Endothelial cell of umbilical vein (primary cell): ENCODE results near the gene LENG9. TPM values are rescaled to one million over a fixed set of nuclear protein-coding genes. Genes with fewer than 3 reads are reported as not detected.

Source experiments
- BruUV-seq: library from RNA; stranded (reverse); fragments of 400-500 nt; replicated peaks from 2 replicates; lab custom pipeline; 2021; lab: Mats Ljungman, UMichigan
- CTCF ChIA-PET: fragments of 300-600, 350-600 bp; sonication (Branson Sonifier 250); formaldehyde crosslinking; loops from one replicate; lab custom pipeline; 2021; ENCODE audit warnings: antibody characterized with exemption, inconsistent platforms; lab: Charles Lee
- POLR2A ChIA-PET: fragments of 300-600, 350-600 bp; sonication (Branson Sonifier 250); formaldehyde crosslinking; loops from one replicate; lab custom pipeline; 2021; ENCODE audit warnings: antibody characterized with exemption, inconsistent platforms; lab: Charles Lee
- DNase-seq: peaks from one replicate; pipeline ENCODE4 v3.0.0-alpha.2; 2011; ENCODE audit warnings: low read depth, low spot score
- FAIRE-seq: peaks from 2 replicates; lab custom pipeline; 2011; peaks lifted over from hg19 to GRCh38; lab: Jason Lieb, UNC
- H2AFZ ChIP-seq: 2 replicates; pipeline ENCODE4 v1.6.0; 2012; ENCODE audit warnings: low read depth, low read length, control low read depth, inconsistent platforms
- H3K27ac ChIP-seq: 2 replicates; pipeline ENCODE4 v1.5.1; 2011; ENCODE audit warnings: low read depth, mild to moderate bottlenecking, control low read depth, low read length, moderate library complexity; ENCODE audit not compliant: insufficient read depth
- H3K27me3 ChIP-seq, 2 experiments: 2 replicates each; pipeline versions ENCODE4 v1.6.0 to v1.6.1; 2011; ENCODE audit warnings: low read length in 2 of 2, mixed read lengths in 1 of 2; ENCODE audit not compliant: control insufficient read depth in 2 of 2, insufficient read depth in 2 of 2
- H3K36me3 ChIP-seq, 2 experiments: 2 replicates in 1 of 2; 3 replicates in 1 of 2; pipeline ENCODE4 v1.5.1; 2011; ENCODE audit warnings: low read length in 2 of 2, mild to moderate bottlenecking in 1 of 2, moderate library complexity in 1 of 2; ENCODE audit not compliant: control insufficient read depth in 2 of 2, insufficient read depth in 2 of 2; ENCODE audit errors: extremely low read depth in 1 of 2
- H3K4me1 ChIP-seq: 3 replicates; pipeline ENCODE4 v1.5.1; 2011; ENCODE audit warnings: mild to moderate bottlenecking, low read length; ENCODE audit not compliant: control insufficient read depth, insufficient read depth; ENCODE audit errors: extremely low read depth
- H3K4me2 ChIP-seq: 2 replicates; pipeline ENCODE4 v1.6.1; 2011; ENCODE audit warnings: low read length, control low read depth, mixed read lengths; ENCODE audit not compliant: insufficient read depth
- H3K4me3 ChIP-seq, 3 experiments: fragments of 200-600 bp in 1 of 3; sonication (generic), shearing (Covaris generic) in 1 of 3; replicated peaks in 1 of 3; 2 replicates each; pipeline ENCODE4 v1.5.1; 2011 to 2016; ENCODE audit warnings: control low read depth in 3 of 3, low read length in 3 of 3, mild to moderate bottlenecking in 2 of 3, inconsistent platforms in 1 of 3, low read depth in 1 of 3, moderate library complexity in 1 of 3; ENCODE audit not compliant: insufficient read depth in 1 of 3
- H3K79me2 ChIP-seq: 2 replicates; pipeline ENCODE4 v1.6.0; 2012; ENCODE audit warnings: low read length, inconsistent platforms; ENCODE audit not compliant: control insufficient read depth, insufficient read depth
- H3K9ac ChIP-seq: replicated peaks from 2 replicates; pipeline ENCODE3; 2011; ENCODE audit warnings: low read length, control low read depth; ENCODE audit not compliant: insufficient read depth; ENCODE audit errors: extremely low read depth
- H3K9me1 ChIP-seq: replicated peaks from 3 replicates; pipeline ENCODE4 v1.6.0; 2011; ENCODE audit warnings: mild to moderate bottlenecking, low read length; ENCODE audit not compliant: control insufficient read depth, insufficient read depth; ENCODE audit errors: extremely low read depth
- H3K9me3 ChIP-seq: replicated peaks from 2 replicates; pipeline ENCODE4 v1.5.1; 2012; ENCODE audit warnings: low read length, inconsistent platforms; ENCODE audit not compliant: control insufficient read depth, insufficient read depth
- H4K20me1 ChIP-seq: replicated peaks from 2 replicates; pipeline ENCODE3; 2011; ENCODE audit warnings: mild to moderate bottlenecking, low read length; ENCODE audit not compliant: control insufficient read depth, insufficient read depth; ENCODE audit errors: extremely low read depth
- EZH2 ChIP-seq: IDR thresholded peaks from 2 replicates; pipeline ENCODE4 v1.6.1; 2012; ENCODE audit warnings: borderline replicate concordance, low read depth, mild to moderate bottlenecking, moderate library complexity, low read length, inconsistent platforms; ENCODE audit not compliant: severe bottlenecking
- MYC ChIP-seq: IDR thresholded peaks from one replicate; pipeline ENCODE4 v1.6.1; 2011; ENCODE audit warnings: mild to moderate bottlenecking, low read depth, low read length
- dilution Hi-C: fragments of 300-500 bp; cut with MboI; formaldehyde crosslinking; loops from one replicate; pipeline ENCODE4 v1.15.0; 2019; ENCODE audit warnings: low sequenced_read_pairs; ENCODE audit not compliant: extremely low pct_ligation_motif_present
- intact Hi-C: fragments of 100-400 bp; cut with micrococcal nuclease; formaldehyde crosslinking; loops from one replicate; pipeline ENCODE4 v1.10.0; 2022
- polyA plus RNA-seq, 4 experiments: library from polyadenylated mRNA; depleted of rRNA in 3 of 4; stranded (reverse) in 3 of 4; unstranded in 1 of 4; fragments of >200 nt; gene quantifications; 2 replicates each; pipeline versions ENCODE4 v1.2.1 to v1.2.3, GENCODE V29; 2011 to 2012; ENCODE audit warnings: missing spikeins in 1 of 4
- total RNA-seq: library from RNA; stranded (reverse); gene quantifications from 2 replicates; pipeline ENCODE4 v1.2.3, GENCODE V29; 2021
- TF ChIP-seq, protein P1 (sequence below), 2 donors: IDR thresholded peaks; 1 replicate in 1 of 2; 2 replicates in 1 of 2; pipeline ENCODE4 v1.5.1; 2011; ENCODE audit warnings: low read length in 2 of 2, mild to moderate bottlenecking in 2 of 2, moderate library complexity in 2 of 2, control low read depth in 1 of 2, inconsistent platforms in 1 of 2, low read depth in 1 of 2; ENCODE audit not compliant: insufficient read depth in 1 of 2; ENCODE audit errors: extremely low read depth in 1 of 2

LENG9 gene
- total and polyA plus RNA-seq, 2 donors (not counting 3 experiments of a cell fraction or from before 2014, with no cell fraction given), result 0.97 to 2.8 TPM

DNA sequence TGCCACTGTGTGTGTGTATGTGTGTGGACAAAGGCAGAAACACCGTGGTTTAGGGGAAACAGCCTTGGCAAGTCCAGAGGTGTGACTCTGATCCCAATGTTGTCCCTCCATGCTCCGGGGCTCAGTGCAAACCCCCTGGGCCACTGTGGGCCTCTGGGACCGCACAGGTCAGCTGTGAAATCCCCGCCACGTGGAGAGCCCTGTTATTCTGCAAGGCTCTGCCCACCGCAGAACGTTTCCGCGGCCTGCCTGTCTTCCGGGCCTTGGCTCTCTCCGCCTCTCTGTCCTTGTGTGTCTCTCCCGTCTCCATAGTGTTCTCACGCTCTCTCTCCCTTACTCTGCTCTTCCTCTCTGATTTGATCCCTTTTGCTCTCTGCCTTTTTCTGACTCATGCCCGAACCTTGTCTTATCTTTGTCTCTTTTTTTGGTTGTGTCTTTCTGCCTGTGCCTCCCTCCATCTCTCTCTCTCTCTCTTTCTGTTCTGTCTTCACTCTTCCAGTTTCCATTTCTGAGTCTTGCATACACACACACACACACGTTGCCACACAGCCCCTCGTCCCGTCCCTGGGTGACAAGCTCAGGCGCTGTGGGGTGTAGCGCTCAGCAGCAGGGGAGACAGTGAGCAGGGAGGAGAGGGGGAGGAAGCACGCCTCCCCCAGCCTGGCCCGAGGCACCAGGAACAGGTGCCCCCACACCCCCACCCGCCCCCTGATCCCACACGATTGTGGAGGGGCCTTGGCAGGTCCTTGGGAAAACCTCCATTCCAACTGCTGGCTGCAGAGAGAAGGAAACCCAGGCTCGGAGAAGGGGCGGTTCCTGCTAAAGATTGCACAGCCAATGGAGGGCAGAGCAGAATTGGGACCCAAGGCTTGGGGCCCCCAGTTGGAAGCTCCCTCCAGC lies 45.3 kb downstream of the LENG9 start:
- FAIRE-seq (no peak), DNase-seq (no peak)
- TF ChIP-seq, protein P1, sequence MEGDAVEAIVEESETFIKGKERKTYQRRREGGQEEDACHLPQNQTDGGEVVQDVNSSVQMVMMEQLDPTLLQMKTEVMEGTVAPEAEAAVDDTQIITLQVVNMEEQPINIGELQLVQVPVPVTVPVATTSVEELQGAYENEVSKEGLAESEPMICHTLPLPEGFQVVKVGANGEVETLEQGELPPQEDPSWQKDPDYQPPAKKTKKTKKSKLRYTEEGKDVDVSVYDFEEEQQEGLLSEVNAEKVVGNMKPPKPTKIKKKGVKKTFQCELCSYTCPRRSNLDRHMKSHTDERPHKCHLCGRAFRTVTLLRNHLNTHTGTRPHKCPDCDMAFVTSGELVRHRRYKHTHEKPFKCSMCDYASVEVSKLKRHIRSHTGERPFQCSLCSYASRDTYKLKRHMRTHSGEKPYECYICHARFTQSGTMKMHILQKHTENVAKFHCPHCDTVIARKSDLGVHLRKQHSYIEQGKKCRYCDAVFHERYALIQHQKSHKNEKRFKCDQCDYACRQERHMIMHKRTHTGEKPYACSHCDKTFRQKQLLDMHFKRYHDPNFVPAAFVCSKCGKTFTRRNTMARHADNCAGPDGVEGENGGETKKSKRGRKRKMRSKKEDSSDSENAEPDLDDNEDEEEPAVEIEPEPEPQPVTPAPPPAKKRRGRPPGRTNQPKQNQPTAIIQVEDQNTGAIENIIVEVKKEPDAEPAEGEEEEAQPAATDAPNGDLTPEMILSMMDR (IDR thresholded peaks at IDR 0.05; ENCODE audit: extremely low read depth in 1 of 2, insufficient read depth in 1 of 2, low read depth in 1 of 2, low read length in 2 of 2), result no peak
- TF ChIP-seq EZH2 (peak; percentile 10), MYC (no peak)
- CTCF ChIA-PET, result no interaction called here
- intact Hi-C loops, result no loop called here
- Histone ChIP-seq H4K20me1 (no peaks in the 10 kb centered on the region), H3K27ac (no peak overlapping the region), H3K4me3 (no peak overlapping the region), H3K9me1 (no peaks in the 10 kb centered on the region), H3K36me3 (no peaks in the 10 kb centered on the region), H3K79me2 (no peaks in the 10 kb centered on the region), H3K4me2 (no peak overlapping the region), H3K9ac (no peak overlapping the region), H3K4me1 (no peaks in the 10 kb centered on the region), H2AFZ (no peak overlapping the region), H3K9me3 (no peaks in the 10 kb centered on the region), H3K27me3 (peaks cover 36 to 47% of the 10 kb centered on the region in 2 experiments)
- dilution Hi-C loops, result no loop called here
- no TSS peak for BruUV-seq
- POLR2A ChIA-PET, result no interaction called here
